Activated CD4-positive, alpha-beta T cell treated with anti-CD3 and anti-CD28 coated beads for 1 hour (primary cell): ENCODE results near the gene ZFP64.
"Not testable (repeated sequence)": the region's sequence is repeated elsewhere in the genome, so short reads cannot be mapped to it uniquely, and the experiment has no call there.

Experiments used
- DNase-seq: peaks from one replicate; pipeline ENCODE4 v3.0.0-alpha.2; 2020

ZFP64 gene

GRCh38 chr20:52191132-52191915 lies at the start of gene ZFP64:
TSS of gene ZFP64 (minus strand) at chr20:52191779. CDS start at chr20:52191636, 143 bp downstream.
- peak; percentile 59 for DNase-seq

- DNase-seq: no peak
Observed at GRCh38 chr20:52240802-52241201, 49.2 kb upstream of the ZFP64 start.

- DNase-seq: no peak
Observed at GRCh38 chr20:52239102-52239501, 47.5 kb upstream of the ZFP64 start.

GRCh38 chr20:52236292-52236691 lies 44.7 kb upstream of the ZFP64 start:
- DNase-seq: no peak

GRCh38 chr20:52235129-52235528 lies 43.5 kb upstream of the ZFP64 start:
- no peak for DNase-seq

GRCh38 chr20:52234302-52235045 lies 42.9 kb upstream of the ZFP64 start:
- no peak for DNase-seq

GRCh38 chr20:52231230-52231746 lies 39.7 kb upstream of the ZFP64 start:
- DNase-seq: no peak

GRCh38 chr20:52230409-52230808 lies 38.8 kb upstream of the ZFP64 start:
- DNase-seq: no peak

GRCh38 chr20:52229346-52229745 lies 37.8 kb upstream of the ZFP64 start:
- DNase-seq: not testable (repeated sequence)

GRCh38 chr20:52226370-52226769 lies 34.8 kb upstream of the ZFP64 start:
- no peak for DNase-seq

GRCh38 chr20:52224920-52225319 lies 33.3 kb upstream of the ZFP64 start:
- no peak for DNase-seq

- DNase-seq: not testable (repeated sequence)
Observed at GRCh38 chr20:52221362-52221761, 29.8 kb upstream of the ZFP64 start.

- DNase-seq: not testable (repeated sequence)
Observed at GRCh38 chr20:52220891-52221290, 29.3 kb upstream of the ZFP64 start.

- no peak for DNase-seq
Observed at GRCh38 chr20:52219441-52219840, 27.9 kb upstream of the ZFP64 start.

- no peak for DNase-seq
Observed at GRCh38 chr20:52217689-52218395, 26.3 kb upstream of the ZFP64 start.

GRCh38 chr20:52213995-52214394 lies 22.4 kb upstream of the ZFP64 start:
- DNase-seq: no peak

- DNase-seq: no peak
Observed at GRCh38 chr20:52212943-52213342, 21.4 kb upstream of the ZFP64 start.

GRCh38 chr20:52210037-52210990 lies 18.7 kb upstream of the ZFP64 start:
- no peak for DNase-seq

- no peak for DNase-seq
Observed at GRCh38 chr20:52209154-52209571, 17.6 kb upstream of the ZFP64 start.

GRCh38 chr20:52207020-52207810 lies 15.6 kb upstream of the ZFP64 start:
- DNase-seq: no peak

- no peak for DNase-seq
Observed at GRCh38 chr20:52204136-52204535, 12.6 kb upstream of the ZFP64 start.
